ENCODE measurements around the gene CARD18.

DNA sequence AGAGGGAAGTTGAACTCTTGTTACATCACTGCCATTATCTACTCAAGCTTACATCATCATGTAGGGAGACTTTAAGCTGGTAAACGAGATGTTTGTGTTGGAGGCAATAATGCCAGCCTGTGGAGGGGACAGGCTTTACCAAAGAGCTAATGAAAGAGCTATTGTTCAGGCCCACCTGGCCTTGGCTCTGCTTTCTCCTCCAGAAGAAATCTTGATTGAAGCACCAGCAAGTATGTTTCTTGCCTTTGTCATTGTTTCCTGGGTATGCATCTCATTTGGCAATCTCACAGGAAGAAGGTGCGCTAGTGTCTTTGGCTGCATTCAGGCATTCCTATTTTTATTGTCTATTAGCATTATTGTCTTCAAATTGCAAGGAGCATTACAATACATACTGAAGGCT lies 16.7 kb upstream of the CARD18 start:
- TF ChIP-seq POLR2A (IDR thresholded peaks at IDR 0.05) (no peak), CTCF (IDR thresholded peaks at IDR 0.05) (no peak), POLR2AphosphoS5 (IDR thresholded peaks at IDR 0.05) (no peak)
